ENCODE measurements around the gene B4GALT7. TPM values are rescaled to one million over a fixed set of nuclear protein-coding genes. Genes with fewer than 3 reads are reported as not detected.

Gene B4GALT7
- total RNA-seq, 1 experiment from 2014 or later = 15.0 TPM

- ChIA-PET CTCF (no interaction called here), POLR2A (ENCODE audit: low non-redundant PET) (no interaction called here)
- peaks cover 10% of the 10 kb centered on the region for H3K4me1 ChIP-seq (ENCODE audit: insufficient read depth, low read length, poor library complexity, severe bottlenecking)
- no peaks in the 10 kb centered on the region for H3K36me3 ChIP-seq (ENCODE audit: insufficient read depth, low read length, poor library complexity, severe bottlenecking)
- no peak overlapping the region for H3K27ac ChIP-seq (ENCODE audit: low read depth, low read length, poor library complexity, severe bottlenecking)
- DNase-seq (ENCODE audit: low spot score) = no peak
- no peaks in the 10 kb centered on the region for H3K27me3 ChIP-seq (replicated peaks; ENCODE audit: insufficient read depth, low read depth, low read length, poor library complexity)
- no peaks in the 10 kb centered on the region for H3K9me3 ChIP-seq (ENCODE audit: low read depth, low read length, poor library complexity, severe bottlenecking)
- no peak overlapping the region for H3K4me3 ChIP-seq (ENCODE audit: low read depth, low read length, poor library complexity, severe bottlenecking)
- TF ChIP-seq EZH2 (IDR thresholded peaks at IDR 0.05; ENCODE audit: borderline replicate concordance, low read depth, low read length, poor library complexity, severe bottlenecking) (no peak), CTCF (conservative IDR thresholded peaks at IDR 0.05; ENCODE audit: low read depth, low read length) (no peak)
- intact Hi-C loops (cut with micrococcal nuclease; ENCODE audit: unreplicated experiment) = no loop called here
- no TSS peak for BruUV-seq (replicated peaks)
Observed at GRCh38 chr5:177603631-177604030, 3.7 kb downstream of the B4GALT7 start.

- TF ChIP-seq CTCF (conservative IDR thresholded peaks at IDR 0.05; ENCODE audit: low read depth, low read length) (no peak), EZH2 (IDR thresholded peaks at IDR 0.05; ENCODE audit: borderline replicate concordance, low read depth, low read length, poor library complexity, severe bottlenecking) (no peak)
- CTCF ChIA-PET = no interaction called here
- peaks cover 10% of the 10 kb centered on the region for H3K4me1 ChIP-seq (ENCODE audit: insufficient read depth, low read length, poor library complexity, severe bottlenecking)
- POLR2A ChIA-PET (ENCODE audit: low non-redundant PET) = no interaction called here
- no peaks in the 10 kb centered on the region for H3K36me3 ChIP-seq (ENCODE audit: insufficient read depth, low read length, poor library complexity, severe bottlenecking)
- H3K4me3 ChIP-seq (ENCODE audit: low read depth, low read length, poor library complexity, severe bottlenecking) = no peak overlapping the region
- no peak overlapping the region for H3K27ac ChIP-seq (ENCODE audit: low read depth, low read length, poor library complexity, severe bottlenecking)
- no peaks in the 10 kb centered on the region for H3K27me3 ChIP-seq (replicated peaks; ENCODE audit: insufficient read depth, low read depth, low read length, poor library complexity)
- BruUV-seq (replicated peaks) = no TSS peak
- intact Hi-C loops (cut with micrococcal nuclease; ENCODE audit: unreplicated experiment) = no loop called here
- no peaks in the 10 kb centered on the region for H3K9me3 ChIP-seq (ENCODE audit: low read depth, low read length, poor library complexity, severe bottlenecking)
- no peak for DNase-seq (ENCODE audit: low spot score)
Observed at GRCh38 chr5:177604116-177604521, 4.2 kb downstream of the B4GALT7 start.

- ChIA-PET POLR2A (ENCODE audit: low non-redundant PET) (no interaction called here), CTCF (no interaction called here)
- no TSS peak for BruUV-seq (replicated peaks)
- no peaks in the 10 kb centered on the region for H3K36me3 ChIP-seq (ENCODE audit: insufficient read depth, low read length, poor library complexity, severe bottlenecking)
- H3K9me3 ChIP-seq (ENCODE audit: low read depth, low read length, poor library complexity, severe bottlenecking) = no peaks in the 10 kb centered on the region
- intact Hi-C loops (cut with micrococcal nuclease; ENCODE audit: unreplicated experiment) = no loop called here
- no peaks in the 10 kb centered on the region for H3K27me3 ChIP-seq (replicated peaks; ENCODE audit: insufficient read depth, low read depth, low read length, poor library complexity)
- no peak overlapping the region for H3K4me3 ChIP-seq (ENCODE audit: low read depth, low read length, poor library complexity, severe bottlenecking)
- no peak overlapping the region for H3K27ac ChIP-seq (ENCODE audit: low read depth, low read length, poor library complexity, severe bottlenecking)
- TF ChIP-seq EZH2 (IDR thresholded peaks at IDR 0.05; ENCODE audit: borderline replicate concordance, low read depth, low read length, poor library complexity, severe bottlenecking) = no peak
- no peak for TF ChIP-seq CTCF (conservative IDR thresholded peaks at IDR 0.05; ENCODE audit: low read depth, low read length)
- peaks cover 10% of the 10 kb centered on the region for H3K4me1 ChIP-seq (ENCODE audit: insufficient read depth, low read length, poor library complexity, severe bottlenecking)
- DNase-seq (ENCODE audit: low spot score) = no peak
Observed at GRCh38 chr5:177604656-177605055, 4.7 kb downstream of the B4GALT7 start.
